ENCODE results near the gene MSTO1. TPM values are rescaled to one million over a fixed set of nuclear protein-coding genes. Genes with fewer than 3 reads are reported as not detected.
"Not testable (repeated sequence)": the region's sequence is repeated elsewhere in the genome, so short reads cannot be mapped to it uniquely, and the experiment has no call there.

MSTO1 gene
- total RNA-seq, 1 experiment from 2014 or later = 21.0 TPM

GRCh38 chr1:155613226-155613625 lies 3.2 kb downstream of the MSTO1 start:
- not testable (repeated sequence) for DNase-seq (ENCODE audit: low read depth)

- DNase-seq (ENCODE audit: low read depth) = no peak
Measured at GRCh38 chr1:155622191-155622590, 12.2 kb downstream of the MSTO1 start.

- no peak for DNase-seq (ENCODE audit: low read depth)
Measured at GRCh38 chr1:155623357-155623756, 13.3 kb downstream of the MSTO1 start.

GRCh38 chr1:155626428-155626827 lies 16.4 kb downstream of the MSTO1 start:
- DNase-seq (ENCODE audit: low read depth) = not testable (repeated sequence)

- no peak for DNase-seq (ENCODE audit: low read depth)
Measured at GRCh38 chr1:155636397-155637153, 26.6 kb downstream of the MSTO1 start.

- no peak for DNase-seq (ENCODE audit: low read depth)
Measured at GRCh38 chr1:155640367-155640766, 30.3 kb downstream of the MSTO1 start.

- not testable (repeated sequence) for DNase-seq (ENCODE audit: low read depth)
Measured at GRCh38 chr1:155642559-155643180, 32.7 kb downstream of the MSTO1 start.

- no peak for DNase-seq (ENCODE audit: low read depth)
Measured at GRCh38 chr1:155643230-155643629, 33.2 kb downstream of the MSTO1 start.

- DNase-seq (ENCODE audit: low read depth) = peak; percentile 50
Measured at GRCh38 chr1:155645034-155645598, 35.1 kb downstream of the MSTO1 start.

- DNase-seq (ENCODE audit: low read depth) = peak; percentile 76
Measured at GRCh38 chr1:155645648-155646047, 35.6 kb downstream of the MSTO1 start.

- peak; percentile 40 for DNase-seq (ENCODE audit: low read depth)
Measured at GRCh38 chr1:155646307-155646706, 36.3 kb downstream of the MSTO1 start.

GRCh38 chr1:155648207-155649147 lies 38.5 kb downstream of the MSTO1 start:
- DNase-seq (ENCODE audit: low read depth) = peak; percentile 92

GRCh38 chr1:155649676-155650075 lies 39.7 kb downstream of the MSTO1 start:
- DNase-seq (ENCODE audit: low read depth) = no peak

GRCh38 chr1:155650231-155650757 lies 40.3 kb downstream of the MSTO1 start:
- no peak for DNase-seq (ENCODE audit: low read depth)

- peak; percentile 56 for DNase-seq (ENCODE audit: low read depth)
Measured at GRCh38 chr1:155651861-155652661, 42.0 kb downstream of the MSTO1 start.

GRCh38 chr1:155652951-155653350 lies 42.9 kb downstream of the MSTO1 start:
- DNase-seq (ENCODE audit: low read depth) = no peak

GRCh38 chr1:155657463-155657862 lies 47.4 kb downstream of the MSTO1 start:
- DNase-seq (ENCODE audit: low read depth) = peak; percentile 15

- DNase-seq (ENCODE audit: low read depth) = not testable (repeated sequence)
Measured at GRCh38 chr1:155661239-155661638, 51.2 kb downstream of the MSTO1 start.

All from M059J (cell line).